Endodermal cell (in vitro differentiated cells): ENCODE measurements around the gene GANAB. TPM values are rescaled to one million over a fixed set of nuclear protein-coding genes. Genes with fewer than 3 reads are reported as not detected.

Experiments
- DNase-seq: peaks from one replicate; pipeline ENCODE4 v3.0.0-alpha.2; 2017
- H3K27ac ChIP-seq: 2 replicates; pipeline ENCODE4 v1.5.1; 2013; ENCODE audit warnings: mild to moderate bottlenecking, low read depth, low read length, moderate library complexity
- H3K27me3 ChIP-seq: 2 replicates; pipeline ENCODE4 v1.6.1; 2013; ENCODE audit warnings: mild to moderate bottlenecking, low read length, moderate library complexity; ENCODE audit not compliant: insufficient read depth, control insufficient read depth, poor library complexity, severe bottlenecking
- H3K36me3 ChIP-seq: 2 replicates; pipeline ENCODE4 v1.7.0; 2013; ENCODE audit warnings: mild to moderate bottlenecking, low read length, moderate library complexity; ENCODE audit not compliant: control insufficient read depth, insufficient read depth
- H3K4me1 ChIP-seq: one replicate; pipeline ENCODE4 v1.7.0; 2013; ENCODE audit warnings: low read length; ENCODE audit not compliant: control insufficient read depth, insufficient read depth
- H3K4me3 ChIP-seq: 2 replicates; pipeline ENCODE4 v1.5.1; 2013; ENCODE audit warnings: mild to moderate bottlenecking, low read length, moderate library complexity
- H3K9ac ChIP-seq: 2 replicates; pipeline ENCODE4 v1.6.1; 2013; ENCODE audit warnings: mild to moderate bottlenecking, low read length, moderate library complexity; ENCODE audit not compliant: poor library complexity, severe bottlenecking; ENCODE audit errors: extremely low read depth
- H3K9me3 ChIP-seq: 2 replicates; pipeline ENCODE4 v1.6.1; 2013; ENCODE audit warnings: mild to moderate bottlenecking, low read length, moderate library complexity; ENCODE audit not compliant: control insufficient read depth
- H3K27ac Mint-ChIP-seq: 2 replicates; pipeline ENCODE4 v1.8.0; 2020; ENCODE audit warnings: mixed read lengths
- H3K27me3 Mint-ChIP-seq: 2 replicates; pipeline ENCODE4 v1.8.0; 2021; ENCODE audit warnings: mild to moderate bottlenecking, mixed read lengths; ENCODE audit not compliant: insufficient read depth
- H3K36me3 Mint-ChIP-seq: 2 replicates; pipeline ENCODE4 v1.8.0; 2020; ENCODE audit warnings: low read depth, mixed read lengths
- H3K4me1 Mint-ChIP-seq: 2 replicates; pipeline ENCODE4 v1.8.0; 2020; ENCODE audit warnings: mixed read lengths
- H3K4me3 Mint-ChIP-seq: 2 replicates; pipeline ENCODE4 v1.8.0; 2020; ENCODE audit warnings: mild to moderate bottlenecking, moderate library complexity, mixed read lengths
- H3K9me3 Mint-ChIP-seq: 2 replicates; pipeline ENCODE4 v1.8.0; 2020; ENCODE audit warnings: mild to moderate bottlenecking, mixed read lengths
- WGBS, 2 experiments: methylation state at CpG; one replicate each; pipeline versions ENCODE4 v1.1.5 to v1.1.7; 2013; ENCODE audit warnings: missing lambda C conversion rate in 2 of 2, mixed read lengths in 1 of 2; ENCODE audit not compliant: insufficient coverage in 1 of 2, insufficient read length in 1 of 2; 5-methylcytosine and 5-hydroxymethylcytosine counted together
- total RNA-seq, 2 donors: library from RNA; stranded (reverse); fragmentation: NEBNext Ultra II Directional in 1 of 2; extraction: Animal tissue kit (Norgen Biotek cat#: 25700) in 1 of 2; gene quantifications; 2 replicates in 1 of 2; 3 replicates in 1 of 2; pipeline ENCODE4 v1.2.1, GENCODE V29; 2021
- TF ChIP-seq, protein P1 (sequence below): fragments of 200-600 bp; sonication (generic); conservative IDR thresholded peaks from 2 replicates; pipeline ENCODE4 v1.5.0; 2021; ENCODE audit warnings: antibody characterized with exemption, mild to moderate bottlenecking

The GANAB gene
- total RNA-seq, 2 donors from 2014 or later, result 377 to 402 TPM

DNA sequence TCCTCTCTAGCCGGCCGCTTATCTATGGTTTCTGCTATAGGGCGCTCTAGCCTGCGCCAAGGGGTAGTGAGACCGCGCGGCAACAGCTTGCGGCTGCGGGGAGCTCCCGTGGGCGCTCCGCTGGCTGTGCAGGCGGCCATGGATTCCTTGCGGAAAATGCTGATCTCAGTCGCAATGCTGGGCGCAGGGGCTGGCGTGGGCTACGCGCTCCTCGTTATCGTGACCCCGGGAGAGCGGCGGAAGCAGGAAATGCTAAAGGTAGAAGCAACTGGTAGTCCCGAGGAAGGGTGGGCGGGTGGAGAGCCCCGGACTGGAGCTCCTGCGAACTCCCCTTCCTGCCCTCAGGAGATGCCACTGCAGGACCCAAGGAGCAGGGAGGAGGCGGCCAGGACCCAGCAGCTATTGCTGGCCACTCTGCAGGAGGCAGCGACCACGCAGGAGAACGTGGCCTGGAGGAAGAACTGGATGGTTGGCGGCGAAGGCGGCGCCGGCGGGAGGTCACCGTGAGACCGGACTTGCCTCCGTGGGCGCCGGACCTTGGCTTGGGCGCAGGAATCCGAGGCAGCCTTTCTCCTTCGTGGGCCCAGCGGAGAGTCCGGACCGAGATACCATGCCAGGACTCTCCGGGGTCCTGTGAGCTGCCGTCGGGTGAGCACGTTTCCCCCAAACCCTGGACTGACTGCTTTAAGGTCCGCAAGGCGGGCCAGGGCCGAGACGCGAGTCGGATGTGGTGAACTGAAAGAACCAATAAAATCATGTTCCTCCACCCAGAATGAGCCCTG lies 25.4 kb upstream of the GANAB start, which contains the start of the genes LBHD1 and UQCC3:
Gene LBHD1, minus strand, starts transcription at position 660 of the 782 bp plus-strand sequence. CDS start 2,236 bp downstream, outside the sequence.
Gene UQCC3, plus strand, starts transcription at position 66 of the 782 bp plus-strand sequence. Its CDS starts 73 bp downstream, at position 139.
- Histone ChIP-seq H3K36me3 (peaks cover 39% of the 10 kb centered on the region), H3K9ac (peak within 1 kb of the TSS; percentile 81), H3K27ac (peak within 1 kb of the TSS; percentile 71), H3K9me3 (no peaks in the 10 kb centered on the region), H3K4me1 (no peaks in the 10 kb centered on the region), H3K4me3 (peak within 1 kb of the TSS; percentile 90), H3K27me3 (no peaks in the 10 kb centered on the region)
- H3K36me3 Mint-ChIP-seq, result peaks cover 31% of the 10 kb centered on the region
- peaks cover 17% of the 10 kb centered on the region for H3K4me1 Mint-ChIP-seq
- peak within 1 kb of the TSS; percentile 98 for H3K4me3 Mint-ChIP-seq
- WGBS, 2 experiments, result 0 to 1% methylated on average over 29 to 59 of the region's 59 CpGs
- H3K27me3 Mint-ChIP-seq, result no peaks in the 10 kb centered on the region
- no peaks in the 10 kb centered on the region for H3K9me3 Mint-ChIP-seq
- peak within 1 kb of the TSS; percentile 95 for H3K27ac Mint-ChIP-seq
- DNase-seq, result peak; percentile 93
- TF ChIP-seq, protein P1, sequence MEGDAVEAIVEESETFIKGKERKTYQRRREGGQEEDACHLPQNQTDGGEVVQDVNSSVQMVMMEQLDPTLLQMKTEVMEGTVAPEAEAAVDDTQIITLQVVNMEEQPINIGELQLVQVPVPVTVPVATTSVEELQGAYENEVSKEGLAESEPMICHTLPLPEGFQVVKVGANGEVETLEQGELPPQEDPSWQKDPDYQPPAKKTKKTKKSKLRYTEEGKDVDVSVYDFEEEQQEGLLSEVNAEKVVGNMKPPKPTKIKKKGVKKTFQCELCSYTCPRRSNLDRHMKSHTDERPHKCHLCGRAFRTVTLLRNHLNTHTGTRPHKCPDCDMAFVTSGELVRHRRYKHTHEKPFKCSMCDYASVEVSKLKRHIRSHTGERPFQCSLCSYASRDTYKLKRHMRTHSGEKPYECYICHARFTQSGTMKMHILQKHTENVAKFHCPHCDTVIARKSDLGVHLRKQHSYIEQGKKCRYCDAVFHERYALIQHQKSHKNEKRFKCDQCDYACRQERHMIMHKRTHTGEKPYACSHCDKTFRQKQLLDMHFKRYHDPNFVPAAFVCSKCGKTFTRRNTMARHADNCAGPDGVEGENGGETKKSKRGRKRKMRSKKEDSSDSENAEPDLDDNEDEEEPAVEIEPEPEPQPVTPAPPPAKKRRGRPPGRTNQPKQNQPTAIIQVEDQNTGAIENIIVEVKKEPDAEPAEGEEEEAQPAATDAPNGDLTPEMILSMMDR, result no peak

DNA sequence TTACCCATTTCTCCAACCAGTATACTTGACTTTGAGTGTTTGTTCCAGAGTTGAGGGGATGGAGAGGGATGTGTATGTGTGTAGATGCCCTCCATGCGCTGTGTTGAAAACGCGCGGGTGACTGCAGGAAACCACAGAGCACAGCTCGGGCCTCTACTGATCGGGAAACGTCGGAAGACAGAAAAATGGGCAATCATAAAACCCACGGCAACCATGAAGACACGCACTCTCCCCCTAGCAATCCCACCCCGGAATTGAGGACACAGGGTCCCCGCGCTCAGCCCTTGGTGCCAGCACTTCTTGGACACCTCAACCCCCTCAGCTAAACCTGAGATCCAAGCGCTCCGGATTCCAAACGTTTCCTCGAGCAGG lies 24.8 kb upstream of the GANAB start:
- TF ChIP-seq, protein P1, result no peak

DNA sequence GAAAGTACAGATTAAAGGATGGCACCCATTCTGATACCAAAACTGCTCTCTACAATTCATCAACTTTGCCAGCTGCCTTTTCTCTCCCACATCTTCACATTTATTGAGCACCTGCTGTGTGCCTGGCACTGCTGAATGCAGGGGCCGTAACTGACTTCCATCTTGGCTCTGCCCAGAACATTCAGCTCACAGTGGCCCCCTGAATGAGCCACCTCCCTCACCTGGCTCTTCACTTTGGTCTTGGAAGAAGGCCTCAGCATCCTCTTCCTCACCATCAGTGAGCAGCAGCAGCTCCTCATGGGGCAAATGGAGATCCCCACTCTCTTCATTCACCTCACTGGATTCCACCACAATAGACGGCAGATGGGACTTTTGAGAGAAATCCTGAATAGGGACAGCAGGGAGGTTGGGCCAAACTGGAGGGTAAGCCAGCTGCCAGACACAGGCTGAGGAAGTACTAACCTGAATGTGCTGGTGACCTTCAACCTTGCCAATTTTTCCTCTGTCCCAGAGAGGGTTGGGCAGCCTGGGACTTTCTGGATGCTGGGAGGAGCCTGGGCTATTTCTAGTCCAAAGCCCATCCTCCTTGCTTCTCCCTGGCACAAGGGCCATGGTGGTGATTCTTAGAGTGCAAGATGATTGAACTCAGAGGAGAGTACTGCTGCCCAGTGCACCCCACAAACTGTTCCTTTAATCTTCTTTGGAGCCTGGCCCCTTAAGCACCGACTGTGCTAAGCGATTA lies 23.2 kb upstream of the GANAB start:
- Mint-ChIP-seq H3K36me3 (peaks cover 27% of the 10 kb centered on the region), H3K4me1 (peaks cover 23% of the 10 kb centered on the region), H3K27ac (peak overlapping the region; percentile 72), H3K27me3 (no peaks in the 10 kb centered on the region), H3K4me3 (peak overlapping the region; percentile 98), H3K9me3 (no peaks in the 10 kb centered on the region)
- Histone ChIP-seq H3K36me3 (peaks cover 29% of the 10 kb centered on the region), H3K27ac (peak overlapping the region; percentile 36), H3K9ac (no peak overlapping the region), H3K4me1 (no peaks in the 10 kb centered on the region), H3K4me3 (no peak overlapping the region), H3K27me3 (no peaks in the 10 kb centered on the region), H3K9me3 (no peaks in the 10 kb centered on the region)
- TF ChIP-seq, protein P1, result no peak
- 93 to 100% methylated on average over 2 to 4 of the region's 4 CpGs for WGBS, 2 experiments
- peak; percentile 55 for DNase-seq

More for the DNA sequence above, 24.8 kb upstream of the GANAB start:
- no peak for DNase-seq
- peak overlapping the region; percentile 90 for H3K4me3 ChIP-seq
- H3K27ac ChIP-seq, result peak overlapping the region; percentile 71
- WGBS, 2 experiments, result 5% methylated on average over 4 to 17 of the region's 17 CpGs
- H3K4me3 Mint-ChIP-seq, result peak overlapping the region; percentile 98
- peak overlapping the region; percentile 95 for H3K27ac Mint-ChIP-seq
- H3K36me3 ChIP-seq, result peaks cover 39% of the 10 kb centered on the region
- no peaks in the 10 kb centered on the region for H3K27me3 ChIP-seq
- no peaks in the 10 kb centered on the region for H3K27me3 Mint-ChIP-seq
- H3K4me1 ChIP-seq, result no peaks in the 10 kb centered on the region
- peaks cover 31% of the 10 kb centered on the region for H3K36me3 Mint-ChIP-seq
- H3K9me3 ChIP-seq, result no peaks in the 10 kb centered on the region
- H3K9ac ChIP-seq, result peak overlapping the region; percentile 81
- peaks cover 23% of the 10 kb centered on the region for H3K4me1 Mint-ChIP-seq
- no peaks in the 10 kb centered on the region for H3K9me3 Mint-ChIP-seq
